CD14-positive monocyte (primary cell): ENCODE measurements around the gene CYP2W1. TPM values are rescaled to one million over a fixed set of nuclear protein-coding genes. Genes with fewer than 3 reads are reported as not detected.

ENCODE experiments used
- DNase-seq, 3 donors: peaks; one replicate each; pipeline ENCODE4 v3.0.0-alpha.2; 2011 to 2022
- H2AFZ ChIP-seq: 2 replicates; pipeline ENCODE4 v1.6.0; 2012; ENCODE audit warnings: mild to moderate bottlenecking, low read depth, low read length, inconsistent platforms; ENCODE audit not compliant: insufficient read depth, poor library complexity, severe bottlenecking
- H3K27ac ChIP-seq, 2 donors: 1 replicate in 1 of 2; 2 replicates in 1 of 2; pipeline ENCODE4 v1.5.1; 2012 to 2013; ENCODE audit warnings: low read length in 2 of 2, control low read depth in 1 of 2, inconsistent platforms in 1 of 2, low read depth in 1 of 2, mild to moderate bottlenecking in 1 of 2
- H3K27me3 ChIP-seq, 2 donors: one replicate each; pipeline versions ENCODE4 v1.6.0 to v1.6.1; 2011 to 2013; ENCODE audit warnings: low read length in 2 of 2; ENCODE audit not compliant: control insufficient read depth in 2 of 2, insufficient read depth in 2 of 2
- H3K36me3 ChIP-seq, 2 donors: replicated peaks in 1 of 2; 1 replicate in 1 of 2; 2 replicates in 1 of 2; pipeline versions ENCODE4 v1.5.1 to v1.6.1; 2012 to 2013; ENCODE audit warnings: low read length in 2 of 2, control low read depth in 1 of 2, inconsistent platforms in 1 of 2, mild to moderate bottlenecking in 1 of 2; ENCODE audit not compliant: insufficient read depth in 2 of 2, control insufficient read depth in 1 of 2
- H3K4me1 ChIP-seq, 2 donors: 1 replicate in 1 of 2; 2 replicates in 1 of 2; pipeline versions ENCODE4 v1.5.1 to v1.6.1; 2012 to 2013; ENCODE audit warnings: low read length in 2 of 2, control low read depth in 1 of 2, inconsistent platforms in 1 of 2, mild to moderate bottlenecking in 1 of 2, moderate library complexity in 1 of 2; ENCODE audit not compliant: insufficient read depth in 2 of 2, control insufficient read depth in 1 of 2
- H3K4me2 ChIP-seq: replicated peaks from 2 replicates; pipeline ENCODE3; 2012; ENCODE audit warnings: low read length, moderate library complexity, mild to moderate bottlenecking; ENCODE audit not compliant: poor library complexity, severe bottlenecking; ENCODE audit errors: extremely low read depth
- H3K4me3 ChIP-seq, 3 experiments: fragments of 200-600 bp in 1 of 3; sonication (generic) in 1 of 3; replicated peaks in 1 of 3; 1 replicate in 2 of 3; 2 replicates in 1 of 3; pipeline ENCODE4 v1.5.1; 2011 to 2013; ENCODE audit warnings: low read length in 3 of 3, mild to moderate bottlenecking in 3 of 3, control low read depth in 2 of 3, low read depth in 2 of 3, inconsistent platforms in 1 of 3, moderate library complexity in 1 of 3
- H3K79me2 ChIP-seq: 2 replicates; pipeline ENCODE4 v1.6.0; 2012; ENCODE audit warnings: mild to moderate bottlenecking, control low read depth, inconsistent platforms, low read length, moderate library complexity; ENCODE audit not compliant: insufficient read depth
- H3K9ac ChIP-seq: 2 replicates; pipeline ENCODE4 v1.6.0; 2017; ENCODE audit warnings: low read length, mild to moderate bottlenecking; ENCODE audit not compliant: insufficient read depth, poor library complexity, severe bottlenecking
- H3K9me3 ChIP-seq, 2 donors: replicated peaks in 1 of 2; 1 replicate in 1 of 2; 2 replicates in 1 of 2; pipeline versions ENCODE4 v1.5.1 to v1.6.1; 2012 to 2013; ENCODE audit warnings: low read length in 2 of 2, control low read depth in 1 of 2; ENCODE audit not compliant: control insufficient read depth in 1 of 2, insufficient read depth in 1 of 2
- H4K20me1 ChIP-seq: 2 replicates; pipeline ENCODE4 v1.6.0; 2012; ENCODE audit warnings: mild to moderate bottlenecking, low read length, control low read depth, moderate library complexity; ENCODE audit not compliant: insufficient read depth
- H3K27ac Mint-ChIP-seq, 7 donors: one replicate each; pipeline ENCODE4 v1.8.0; 2020; ENCODE audit warnings: mild to moderate bottlenecking in 7 of 7, mixed read lengths in 7 of 7, moderate library complexity in 6 of 7, inconsistent platforms in 2 of 7
- H3K27me3 Mint-ChIP-seq, 3 donors: one replicate each; pipeline ENCODE4 v1.8.0; 2021 to 2022; ENCODE audit warnings: low read depth in 3 of 3, mild to moderate bottlenecking in 3 of 3, mixed read lengths in 3 of 3, moderate library complexity in 3 of 3, inconsistent platforms in 1 of 3
- H3K36me3 Mint-ChIP-seq, 2 donors: one replicate each; pipeline ENCODE4 v1.8.0; 2020; ENCODE audit warnings: mixed read lengths in 2 of 2, inconsistent platforms in 1 of 2, mild to moderate bottlenecking in 1 of 2
- H3K4me1 Mint-ChIP-seq: one replicate; pipeline ENCODE4 v1.8.0; 2020; ENCODE audit warnings: mild to moderate bottlenecking, mixed read lengths
- H3K4me3 Mint-ChIP-seq, 2 donors: one replicate each; pipeline ENCODE4 v1.8.0; 2020; ENCODE audit warnings: mild to moderate bottlenecking in 2 of 2, mixed read lengths in 2 of 2, moderate library complexity in 1 of 2
- H3K9me3 Mint-ChIP-seq, 7 donors: one replicate each; pipeline ENCODE4 v1.8.0; 2020 to 2022; ENCODE audit warnings: mixed read lengths in 7 of 7, mild to moderate bottlenecking in 6 of 7, moderate library complexity in 6 of 7, inconsistent platforms in 2 of 7
- WGBS: methylation state at CpG from one replicate; pipeline ENCODE4 v1.1.5; 2013; ENCODE audit warnings: missing lambda C conversion rate; ENCODE audit not compliant: insufficient coverage; 5-methylcytosine and 5-hydroxymethylcytosine counted together
- intact Hi-C, 2 donors: fragments of 100-400 bp; cut with micrococcal nuclease; formaldehyde crosslinking; loops; one replicate each; pipeline versions ENCODE4 v1.15.0 to v1.15.1; 2023
- polyA plus RNA-seq, 3 donors: library from polyadenylated mRNA; depleted of rRNA in 1 of 3; unstranded in 2 of 3; stranded (reverse) in 1 of 3; fragments of 300-500 nt in 2 of 3; fragments of >200 nt in 1 of 3; fragmentation: Illumina TruSeq in 2 of 3; gene quantifications; 1 replicate in 2 of 3; 2 replicates in 1 of 3; pipeline ENCODE4 v1.2.3, GENCODE V29; 2012 to 2021
- TF ChIP-seq, protein P1 (sequence below): fragments of 200-600 bp; IDR thresholded peaks from one replicate; pipeline ENCODE4 v1.8.0; 2022; ENCODE audit warnings: antibody characterized with exemption, mild to moderate bottlenecking

The CYP2W1 gene
- polyA plus RNA-seq, 3 donors: not detected

GRCh38 chr7:979151-979550, 3.8 kb upstream of the CYP2W1 start:
- Mint-ChIP-seq H3K27ac (no peak overlapping the region), H3K4me1 (peaks cover 8% of the 10 kb centered on the region), H3K27me3 (peaks cover 0 to 5% (median 3%) of the 10 kb centered on the region in 3 donors), H3K36me3 (no peaks in the 10 kb centered on the region), H3K4me3 (no peak overlapping the region), H3K9me3 (peaks cover 0 to 1% (median 0%) of the 10 kb centered on the region in 7 donors)
- Histone ChIP-seq H3K9ac (no peak overlapping the region), H4K20me1 (peaks cover 8% of the 10 kb centered on the region), H3K4me3 (no peak overlapping the region), H3K9me3 (no peaks in the 10 kb centered on the region), H3K27me3 (no peaks in the 10 kb centered on the region), H3K36me3 (no peaks in the 10 kb centered on the region), H2AFZ (no peak overlapping the region), H3K27ac (no peak overlapping the region), H3K4me2 (no peak overlapping the region), H3K79me2 (peaks cover 12% of the 10 kb centered on the region), H3K4me1 (peaks cover 7% of the 10 kb centered on the region in 2 donors)
- no peak for DNase-seq
- TF ChIP-seq, protein P1, sequence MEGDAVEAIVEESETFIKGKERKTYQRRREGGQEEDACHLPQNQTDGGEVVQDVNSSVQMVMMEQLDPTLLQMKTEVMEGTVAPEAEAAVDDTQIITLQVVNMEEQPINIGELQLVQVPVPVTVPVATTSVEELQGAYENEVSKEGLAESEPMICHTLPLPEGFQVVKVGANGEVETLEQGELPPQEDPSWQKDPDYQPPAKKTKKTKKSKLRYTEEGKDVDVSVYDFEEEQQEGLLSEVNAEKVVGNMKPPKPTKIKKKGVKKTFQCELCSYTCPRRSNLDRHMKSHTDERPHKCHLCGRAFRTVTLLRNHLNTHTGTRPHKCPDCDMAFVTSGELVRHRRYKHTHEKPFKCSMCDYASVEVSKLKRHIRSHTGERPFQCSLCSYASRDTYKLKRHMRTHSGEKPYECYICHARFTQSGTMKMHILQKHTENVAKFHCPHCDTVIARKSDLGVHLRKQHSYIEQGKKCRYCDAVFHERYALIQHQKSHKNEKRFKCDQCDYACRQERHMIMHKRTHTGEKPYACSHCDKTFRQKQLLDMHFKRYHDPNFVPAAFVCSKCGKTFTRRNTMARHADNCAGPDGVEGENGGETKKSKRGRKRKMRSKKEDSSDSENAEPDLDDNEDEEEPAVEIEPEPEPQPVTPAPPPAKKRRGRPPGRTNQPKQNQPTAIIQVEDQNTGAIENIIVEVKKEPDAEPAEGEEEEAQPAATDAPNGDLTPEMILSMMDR: no peak
- WGBS: 96% methylated on average over 12 of the region's 16 CpGs
- intact Hi-C loops: loop anchor here (5.0 to 10.0 kb wide), 3 partner anchors 156 to 183 kb away; partner anchors contain the start of gene ZFAND2A (in 1 of the 2)

GRCh38 chr7:979886-980571, 3.0 kb upstream of the CYP2W1 start:
- Histone ChIP-seq H3K79me2 (peaks cover 3% of the 10 kb centered on the region), H4K20me1 (no peaks in the 10 kb centered on the region), H2AFZ (no peak overlapping the region), H3K4me2 (no peak overlapping the region), H3K4me1 (peaks cover 5% of the 10 kb centered on the region in 2 donors), H3K4me3 (no peak overlapping the region), H3K27me3 (no peaks in the 10 kb centered on the region), H3K9ac (no peak overlapping the region), H3K27ac (no peak overlapping the region), H3K9me3 (no peaks in the 10 kb centered on the region), H3K36me3 (no peaks in the 10 kb centered on the region)
- WGBS: 67% methylated on average over 7 of the region's 15 CpGs
- Mint-ChIP-seq H3K4me1 (peaks cover 2% of the 10 kb centered on the region), H3K36me3 (no peaks in the 10 kb centered on the region), H3K4me3 (no peak overlapping the region), H3K9me3 (peaks cover 0 to 1% (median 0%) of the 10 kb centered on the region in 7 donors), H3K27me3 (peaks cover under 1 to 5% (median 3%) of the 10 kb centered on the region in 3 donors), H3K27ac (no peak overlapping the region)
- TF ChIP-seq, protein P1: no peak
- DNase-seq: no peak
- intact Hi-C loops: loop anchor here (5.0 to 10.0 kb wide), 3 partner anchors 155 to 182 kb away; partner anchors contain the start of gene ZFAND2A (in 1 of the 2)
